Spleen (tissue), 11 donors: ENCODE measurements around the gene DYNLRB2. TPM values are rescaled to one million over a fixed set of nuclear protein-coding genes. Genes with fewer than 3 reads are reported as not detected.
A peak's percentile ranks its signal among the peaks of the same experiment; 100 is the strongest.

Experiments
- DNase-seq: peaks from one replicate; pipeline ENCODE4 v3.0.0-alpha.2; 2020
- H3K27ac ChIP-seq, 8 donors: fragments of 200-600 bp; sonication (generic) in 7 of 8; 1 replicate in 4 of 8; 2 replicates in 4 of 8; pipeline versions ENCODE4 v1.5.0 to v1.8.0; 2016 to 2021; ENCODE audit warnings: inconsistent platforms in 4 of 8, mild to moderate bottlenecking in 4 of 8, moderate library complexity in 1 of 8
- H3K27me3 ChIP-seq, 7 donors: fragments of 200-600 bp; sonication (generic) in 6 of 7; replicated peaks in 1 of 7; 1 replicate in 4 of 7; 2 replicates in 3 of 7; pipeline versions ENCODE4 v1.5.0 to v1.8.0; 2016 to 2021; ENCODE audit warnings: inconsistent platforms in 3 of 7, mild to moderate bottlenecking in 1 of 7
- H3K36me3 ChIP-seq, 6 donors: fragments of 200-600 bp; sonication (generic) in 5 of 6; 1 replicate in 4 of 6; 2 replicates in 2 of 6; pipeline versions ENCODE4 v1.5.0 to v1.8.0; 2016 to 2021; ENCODE audit warnings: inconsistent platforms in 2 of 6
- H3K4me1 ChIP-seq, 6 donors: fragments of 200-600 bp; sonication (generic) in 5 of 6; 1 replicate in 3 of 6; 2 replicates in 3 of 6; pipeline versions ENCODE4 v1.5.0 to v1.8.0; 2016 to 2021; ENCODE audit warnings: inconsistent platforms in 3 of 6
- H3K4me3 ChIP-seq, 8 donors: fragments of 200-600 bp; sonication (generic) in 7 of 8; 1 replicate in 4 of 8; 2 replicates in 4 of 8; pipeline versions ENCODE4 v1.5.0 to v1.8.0; 2016 to 2021; ENCODE audit warnings: inconsistent platforms in 4 of 8, mild to moderate bottlenecking in 4 of 8, moderate library complexity in 2 of 8
- H3K9me3 ChIP-seq, 8 donors: fragments of 200-600 bp; sonication (generic) in 7 of 8; 1 replicate in 4 of 8; 2 replicates in 4 of 8; pipeline versions ENCODE4 v1.5.0 to v1.8.0; 2016 to 2021; ENCODE audit warnings: inconsistent platforms in 4 of 8
- POLR2A ChIP-seq, 3 donors: fragments of 450-650 bp; IDR thresholded peaks; one replicate each; pipeline ENCODE4 v1.5.1; 2017; ENCODE audit warnings: antibody characterized with exemption in 3 of 3, mild to moderate bottlenecking in 1 of 3
- POLR2AphosphoS5 ChIP-seq, 3 donors: sonication (generic); formaldehyde crosslinking; IDR thresholded peaks; one replicate each; pipeline ENCODE4 v1.5.1; 2017; ENCODE audit warnings: antibody characterized with exemption in 3 of 3
- WGBS, 5 donors: extraction: QIAGEN DNeasy Blood & Tissue Kit in 3 of 5; methylation state at CpG; one replicate each; pipeline versions ENCODE4 v1.1.5 to v1.1.7; 2013 to 2018; 5-methylcytosine and 5-hydroxymethylcytosine counted together
- intact Hi-C: fragments of 100-400 bp; cut with DNase I; formaldehyde crosslinking; loops from one replicate; pipeline ENCODE4 v1.15.0; 2023; ENCODE audit warnings: low total_unique reads
- polyA plus RNA-seq, 3 donors: library from polyadenylated mRNA; stranded (reverse); fragments of 200-250 nt; gene quantifications; one replicate each; pipeline ENCODE4 v1.2.1, GENCODE V29; 2013
- total RNA-seq, 7 donors: library from RNA; depleted of rRNA in 3 of 7; stranded (reverse); fragments of >200 nt in 3 of 7; fragmentation: NEBNext Ultra II Directional in 4 of 7; extraction: Animal tissue kit (Norgen Biotek cat#: 25700) in 4 of 7; gene quantifications; one replicate each; pipeline versions ENCODE4 v1.1.0 to v1.2.1, GENCODE V29; 2016 to 2021
- TF ChIP-seq, protein P1 (sequence below), 11 experiments: fragments of 200-600 bp in 7 of 11; fragments of 450-650 bp in 4 of 11; sonication (generic) in 4 of 11; IDR thresholded peaks in 8 of 11; conservative IDR thresholded peaks in 3 of 11; 1 replicate in 7 of 11; 2 replicates in 4 of 11; pipeline versions ENCODE4 v1.4.0 to v1.8.0; 2016 to 2021; ENCODE audit warnings: antibody characterized with exemption in 11 of 11, inconsistent platforms in 4 of 11, mild to moderate bottlenecking in 1 of 11
- donor health status: healthy with polysubstance abuse.
- donor health status: DM: no; HTN: no; CAD: no; lungs with moderate emphysema.
- donor health status: DM: no; HTN: no; CAD: no.
- donor health status: Bipolar disorder and iron deficiency.
- donor health status: healthy.
- donor health status: DM: no; HTN: no; CAD: no.
- donor health status: DM: yes; HTN: yes; CAD: no.

The DYNLRB2 gene
- total and polyA plus RNA-seq, 10 donors, result 0.35 to 5.9 (median 1.1) TPM; not detected in 5

- Histone ChIP-seq H3K27ac (no peak overlapping the region), H3K9me3 (no peaks in the 10 kb centered on the region), H3K36me3 (no peaks in the 10 kb centered on the region), H3K27me3 (peaks cover 0 to 16% (median 0%) of the 10 kb centered on the region in 7 donors), H3K4me1 (peaks cover 0 to 8% (median 5%) of the 10 kb centered on the region in 6 donors), H3K4me3 (no peak overlapping the region)
- TF ChIP-seq, protein P1, sequence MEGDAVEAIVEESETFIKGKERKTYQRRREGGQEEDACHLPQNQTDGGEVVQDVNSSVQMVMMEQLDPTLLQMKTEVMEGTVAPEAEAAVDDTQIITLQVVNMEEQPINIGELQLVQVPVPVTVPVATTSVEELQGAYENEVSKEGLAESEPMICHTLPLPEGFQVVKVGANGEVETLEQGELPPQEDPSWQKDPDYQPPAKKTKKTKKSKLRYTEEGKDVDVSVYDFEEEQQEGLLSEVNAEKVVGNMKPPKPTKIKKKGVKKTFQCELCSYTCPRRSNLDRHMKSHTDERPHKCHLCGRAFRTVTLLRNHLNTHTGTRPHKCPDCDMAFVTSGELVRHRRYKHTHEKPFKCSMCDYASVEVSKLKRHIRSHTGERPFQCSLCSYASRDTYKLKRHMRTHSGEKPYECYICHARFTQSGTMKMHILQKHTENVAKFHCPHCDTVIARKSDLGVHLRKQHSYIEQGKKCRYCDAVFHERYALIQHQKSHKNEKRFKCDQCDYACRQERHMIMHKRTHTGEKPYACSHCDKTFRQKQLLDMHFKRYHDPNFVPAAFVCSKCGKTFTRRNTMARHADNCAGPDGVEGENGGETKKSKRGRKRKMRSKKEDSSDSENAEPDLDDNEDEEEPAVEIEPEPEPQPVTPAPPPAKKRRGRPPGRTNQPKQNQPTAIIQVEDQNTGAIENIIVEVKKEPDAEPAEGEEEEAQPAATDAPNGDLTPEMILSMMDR (IDR thresholded peaks at IDR 0.05 in 8 of 11, conservative IDR thresholded peaks at IDR 0.05 in 3 of 11), result no peak
- no peak for TF ChIP-seq POLR2AphosphoS5 (IDR thresholded peaks at IDR 0.05)
- no peak for TF ChIP-seq POLR2A (IDR thresholded peaks at IDR 0.05)
- DNase-seq, result no peak
- intact Hi-C loops, result loop anchor here (10.0 kb wide), 1 partner anchor 294 kb away; no protein-coding TSS in a partner anchor
- WGBS, 5 donors, result 75 to 85% (median 80%) methylated on average over 4 of the region's 4 CpGs
Measured at GRCh38 chr16:80530479-80530878, 10.3 kb upstream of the DYNLRB2 start.

- Histone ChIP-seq H3K27ac (no peak overlapping the region), H3K9me3 (no peaks in the 10 kb centered on the region), H3K36me3 (no peaks in the 10 kb centered on the region), H3K4me1 (peaks cover 0 to 15% (median 9%) of the 10 kb centered on the region in 6 donors), H3K4me3 (no peak overlapping the region), H3K27me3 (peaks cover 0 to 23% (median 0%) of the 10 kb centered on the region in 7 donors)
- intact Hi-C loops, result loop anchor here (10.0 kb wide), 1 partner anchor 289 kb away; no protein-coding TSS in a partner anchor
- WGBS, 5 donors, result 49 to 67% (median 61%) methylated on average over 2 of the region's 2 CpGs
- TF ChIP-seq POLR2AphosphoS5 (IDR thresholded peaks at IDR 0.05) (no peak), POLR2A (IDR thresholded peaks at IDR 0.05) (no peak)
- TF ChIP-seq, protein P1 (IDR thresholded peaks at IDR 0.05 in 8 of 11, conservative IDR thresholded peaks at IDR 0.05 in 3 of 11), result no peak
- DNase-seq, result no peak
Measured at GRCh38 chr16:80536238-80536637, 4.6 kb upstream of the DYNLRB2 start.

DNA sequence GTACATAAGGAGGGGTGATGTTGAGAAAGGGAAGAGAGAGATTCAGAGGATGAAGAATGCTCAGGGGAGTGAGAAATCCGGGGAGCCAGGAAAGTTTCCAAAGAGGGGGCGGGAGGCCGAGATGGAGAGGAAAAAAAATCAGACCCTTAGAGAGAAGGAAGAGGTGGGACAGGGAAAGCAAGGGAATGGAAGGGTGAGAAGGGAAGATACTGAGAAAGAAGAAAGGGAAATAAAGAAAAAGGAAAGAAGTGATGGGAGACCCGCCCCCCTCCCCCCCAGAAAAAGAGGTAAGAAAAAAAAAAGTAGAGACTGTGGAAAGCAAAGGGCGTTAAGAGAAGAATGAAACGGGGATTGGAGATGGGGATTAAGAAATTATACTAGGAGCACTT, 507 bp downstream of the DYNLRB2 start:
- H3K27me3 ChIP-seq, result no peaks in the 10 kb centered on the region
- peak overlapping the region; percentile 51 to 89 (median 60) for H3K4me3 ChIP-seq
- H3K4me1 ChIP-seq, result peaks cover 0 to 17% (median 12%) of the 10 kb centered on the region in 6 donors
- 33 to 44% (median 34%) methylated on average over 6 of the region's 6 CpGs for WGBS, 5 donors
- TF ChIP-seq POLR2A (IDR thresholded peaks at IDR 0.05) (no peak), POLR2AphosphoS5 (IDR thresholded peaks at IDR 0.05) (no peak)
- TF ChIP-seq, protein P1 (IDR thresholded peaks at IDR 0.05 in 8 of 11, conservative IDR thresholded peaks at IDR 0.05 in 3 of 11), result peak in 1 of 11 experiments; percentile 4
- H3K27ac ChIP-seq, result peak overlapping the region in 5 of 8 donors; percentile 72 to 90 (median 86)
- no peak for DNase-seq
- no peaks in the 10 kb centered on the region for H3K36me3 ChIP-seq
- no peaks in the 10 kb centered on the region for H3K9me3 ChIP-seq
- intact Hi-C loops, result no loop called here

- no peak for DNase-seq
- H3K27me3 ChIP-seq, result no peaks in the 10 kb centered on the region
- 79 to 92% (median 89%) methylated on average over 2 of the region's 2 CpGs for WGBS, 5 donors
- no peak overlapping the region for H3K4me3 ChIP-seq
- no peaks in the 10 kb centered on the region for H3K36me3 ChIP-seq
- H3K9me3 ChIP-seq, result no peaks in the 10 kb centered on the region
- TF ChIP-seq POLR2AphosphoS5 (IDR thresholded peaks at IDR 0.05), result no peak
- TF ChIP-seq POLR2A (IDR thresholded peaks at IDR 0.05), result no peak
- TF ChIP-seq, protein P1 (IDR thresholded peaks at IDR 0.05 in 8 of 11, conservative IDR thresholded peaks at IDR 0.05 in 3 of 11), result no peak
- intact Hi-C loops, result no loop called here
- H3K4me1 ChIP-seq, result peaks cover 0 to 17% (median 12%) of the 10 kb centered on the region in 6 donors
- H3K27ac ChIP-seq, result no peak overlapping the region
Measured at GRCh38 chr16:80543162-80543561, 2.4 kb downstream of the DYNLRB2 start.
